Suppressor macrophage treated with lipopolysaccharide for 4 hours (primary cell): ENCODE data around the gene TUBA1B.
"Not testable (repeated sequence)": the region's sequence is repeated elsewhere in the genome, so short reads cannot be mapped to it uniquely, and the experiment has no call there.

Experiments
- DNase-seq: peaks from one replicate; pipeline ENCODE4 v3.0.0-alpha.2; 2020

The TUBA1B gene

DNA sequence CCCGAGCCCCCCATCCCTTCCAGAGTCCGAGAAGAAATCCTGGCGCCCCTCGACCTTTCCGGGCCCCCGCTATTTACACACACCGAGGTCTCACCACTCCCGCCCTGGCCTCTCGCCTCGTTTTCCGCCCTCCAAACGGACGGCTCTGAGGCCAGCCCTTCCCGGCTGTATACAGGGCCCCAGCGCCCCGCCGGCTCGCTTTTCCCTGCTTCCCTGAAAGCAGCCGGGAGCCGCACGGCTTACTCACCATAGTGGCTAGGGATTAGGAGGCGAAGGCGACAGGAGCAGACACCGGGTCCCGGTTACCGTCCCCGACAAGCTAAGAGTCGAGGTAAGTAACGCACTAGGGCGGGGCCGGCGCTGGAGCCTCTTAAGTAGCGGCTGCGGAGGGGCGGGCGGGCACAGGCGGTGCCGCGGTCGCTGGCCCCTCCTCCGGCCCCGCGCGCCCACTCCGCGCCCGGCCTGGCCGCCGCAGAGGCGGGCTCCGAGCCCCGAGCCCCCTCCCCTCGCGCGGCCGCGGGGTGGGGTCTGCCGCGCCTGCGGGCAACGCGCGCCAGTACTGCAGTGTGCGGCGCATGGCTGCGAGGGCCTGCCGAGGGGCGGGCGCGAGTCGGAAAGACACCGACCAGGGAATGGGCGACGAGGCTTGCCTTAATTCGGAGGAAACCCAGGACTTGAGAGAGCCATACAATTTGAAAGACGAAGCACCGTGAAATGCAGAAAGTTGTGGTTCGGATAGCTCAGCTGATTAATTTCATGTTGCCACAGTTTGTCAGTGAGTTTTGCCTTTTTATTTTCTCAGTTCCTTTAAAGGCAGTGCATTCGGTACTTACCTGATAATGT is at the start of gene TUBA1B:
Gene TUBA1B, minus strand, starts transcription at position 345 of the 843 bp plus-strand sequence. Its CDS starts 95 bp downstream, at position 250.
- peak; percentile 95 for DNase-seq

DNA sequence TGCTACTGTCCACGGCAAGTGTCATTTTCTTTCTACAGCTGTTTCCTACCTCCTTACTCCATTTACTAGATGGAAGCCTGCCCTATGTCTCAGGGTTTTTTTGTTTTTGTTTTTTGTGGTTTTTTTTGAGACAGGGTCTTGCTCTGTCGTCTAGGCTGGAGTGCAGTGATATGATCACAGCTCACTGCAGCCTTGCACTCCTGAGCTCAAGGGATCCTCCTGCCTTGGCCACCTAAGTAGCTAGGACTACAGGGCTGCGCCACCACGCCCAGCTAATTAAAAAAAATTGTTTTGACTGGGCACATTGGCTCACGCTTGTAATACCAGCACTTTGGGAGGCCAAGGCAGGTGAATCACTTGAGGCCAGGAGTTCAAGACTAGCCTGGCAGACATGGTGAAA is 43.0 kb upstream of the TUBA1B start:
- no peak for DNase-seq

DNA sequence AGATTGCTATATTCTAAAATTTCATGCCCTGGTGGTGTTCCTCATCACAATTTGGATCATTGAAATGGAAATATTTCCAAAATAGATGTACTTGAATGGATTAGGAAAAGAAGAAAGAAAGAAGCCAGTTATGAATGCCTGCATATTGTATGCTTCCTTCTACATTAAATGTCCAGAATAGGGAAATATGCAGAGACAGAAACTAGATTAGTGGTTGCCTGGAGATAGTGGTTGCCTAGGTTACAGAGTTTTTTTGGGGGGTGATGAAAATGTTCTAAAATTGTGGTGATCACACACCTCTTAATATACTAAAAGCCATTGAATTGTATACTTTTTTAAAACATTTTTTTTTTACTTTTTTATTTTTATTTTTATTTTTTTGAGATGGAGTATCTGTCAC is 39.7 kb upstream of the TUBA1B start:
- DNase-seq = no peak

DNA sequence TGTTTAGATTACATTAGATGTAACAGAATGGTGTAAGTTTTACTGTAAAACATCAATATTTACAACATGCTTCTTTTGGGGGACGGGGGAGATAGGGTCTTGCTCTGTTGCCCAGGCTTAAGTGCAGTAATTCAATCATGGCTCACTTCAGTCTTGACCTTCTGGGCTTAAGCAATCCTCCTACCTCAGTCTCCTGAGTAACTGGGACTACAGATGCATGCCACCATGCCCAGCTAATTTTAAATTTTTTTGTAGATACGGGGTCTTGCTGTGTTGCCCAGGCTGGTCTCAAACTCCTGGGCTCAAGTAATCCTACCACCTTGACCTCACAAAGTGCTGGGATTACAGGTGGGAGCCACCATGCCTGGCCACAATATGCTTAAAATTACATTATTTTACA is 33.9 kb upstream of the TUBA1B start:
- DNase-seq = no peak

GRCh38 chr12:49161901-49162300 is 30.7 kb upstream of the TUBA1B start:
- DNase-seq = not testable (repeated sequence)

- peak; percentile 67 for DNase-seq
These were observed 30.0 kb upstream of the TUBA1B start for GRCh38 chr12:49161092-49161795.

DNA sequence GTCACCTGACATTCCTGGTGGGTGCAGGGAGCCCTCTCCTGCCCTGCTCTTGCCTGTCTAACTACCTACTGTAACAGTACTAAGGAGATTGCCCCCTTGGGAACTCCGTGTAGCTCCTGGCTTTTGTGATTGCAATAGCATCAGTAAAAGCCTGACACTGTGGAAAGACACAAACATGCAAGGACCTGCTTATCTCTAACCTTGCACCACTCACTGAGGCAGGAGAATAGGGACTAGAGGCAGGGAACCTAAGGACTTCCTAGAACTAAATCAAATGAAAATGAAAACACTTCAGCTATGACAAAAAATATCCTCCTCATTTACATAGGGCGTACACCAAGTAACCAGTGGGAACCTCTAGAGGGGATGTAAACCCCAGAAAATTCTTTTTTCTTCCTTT is 29.2 kb upstream of the TUBA1B start:
- no peak for DNase-seq

GRCh38 chr12:49154221-49154620 is 23.0 kb upstream of the TUBA1B start:
- DNase-seq = no peak

GRCh38 chr12:49147384-49147783 is 16.2 kb upstream of the TUBA1B start:
- no peak for DNase-seq

- DNase-seq = no peak
These were observed 15.2 kb upstream of the TUBA1B start for GRCh38 chr12:49146406-49146805.

DNA sequence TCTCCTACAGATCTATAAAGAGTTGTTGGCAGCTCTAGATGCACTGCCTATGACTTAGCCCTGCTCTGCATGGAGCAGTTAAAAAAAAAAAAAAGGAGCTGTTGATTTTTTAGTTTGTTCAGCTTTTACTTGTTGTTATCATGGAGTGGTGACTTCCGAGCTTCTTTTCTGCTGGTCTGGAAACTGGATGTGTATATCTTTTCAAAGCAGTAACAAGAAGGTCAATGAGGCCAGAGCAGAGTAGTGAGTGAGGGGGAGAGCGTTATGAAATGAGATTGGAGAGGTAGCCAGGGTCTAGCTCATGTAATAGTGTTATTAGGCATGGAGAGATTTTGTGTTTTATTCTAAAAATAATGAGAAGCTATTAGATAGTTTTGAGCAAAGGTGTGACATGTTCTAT is 13.2 kb upstream of the TUBA1B start:
- DNase-seq = no peak

- DNase-seq = no peak
These were observed 7.8 kb upstream of the TUBA1B start for GRCh38 chr12:49138999-49139398.

DNA sequence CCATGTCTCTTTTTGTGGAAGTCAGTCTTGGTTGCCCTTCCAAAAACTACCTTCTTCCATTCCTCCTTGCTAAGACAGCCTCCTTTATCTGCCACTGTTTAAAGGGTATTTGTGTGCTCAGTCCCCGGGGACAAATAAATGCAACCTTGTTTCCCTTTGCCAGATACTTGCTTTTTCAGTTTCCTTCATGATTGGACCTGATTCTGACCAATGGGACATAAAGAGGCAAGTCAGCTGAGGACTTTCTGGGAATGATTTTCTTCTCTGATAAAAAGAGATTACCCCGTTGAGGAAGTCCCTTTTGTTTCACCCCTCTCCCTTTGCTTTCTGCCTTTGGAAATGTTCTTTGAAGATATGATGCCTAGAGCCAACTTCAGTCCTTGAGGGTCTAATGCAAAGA is 7.4 kb upstream of the TUBA1B start:
- DNase-seq = no peak

GRCh38 chr12:49137476-49137875 is 6.3 kb upstream of the TUBA1B start:
- DNase-seq = no peak

GRCh38 chr12:49136997-49137396 is 5.8 kb upstream of the TUBA1B start:
- DNase-seq = not testable (repeated sequence)

DNA sequence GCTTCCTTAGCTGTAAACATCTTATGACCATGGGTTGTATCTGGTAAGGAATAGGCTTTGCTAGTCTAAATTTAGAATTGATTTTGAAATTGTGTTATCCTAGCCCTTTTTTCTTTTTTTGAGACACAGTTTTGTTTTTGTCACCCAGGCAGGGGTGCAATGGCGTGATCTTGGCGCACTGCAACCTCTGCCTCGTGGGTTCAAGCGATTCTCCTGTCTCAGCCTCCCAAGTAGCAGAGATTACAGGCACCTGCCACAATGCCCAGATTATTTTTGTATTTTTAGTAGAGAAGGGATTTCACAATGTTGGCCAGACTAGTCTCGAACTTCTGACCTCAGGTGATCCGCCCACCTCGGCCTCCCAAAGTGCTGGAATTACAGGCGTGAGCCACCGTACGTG is 2.4 kb upstream of the TUBA1B start:
- DNase-seq = no peak

GRCh38 chr12:49133014-49133413 is 1.8 kb upstream of the TUBA1B start:
- no peak for DNase-seq

DNA sequence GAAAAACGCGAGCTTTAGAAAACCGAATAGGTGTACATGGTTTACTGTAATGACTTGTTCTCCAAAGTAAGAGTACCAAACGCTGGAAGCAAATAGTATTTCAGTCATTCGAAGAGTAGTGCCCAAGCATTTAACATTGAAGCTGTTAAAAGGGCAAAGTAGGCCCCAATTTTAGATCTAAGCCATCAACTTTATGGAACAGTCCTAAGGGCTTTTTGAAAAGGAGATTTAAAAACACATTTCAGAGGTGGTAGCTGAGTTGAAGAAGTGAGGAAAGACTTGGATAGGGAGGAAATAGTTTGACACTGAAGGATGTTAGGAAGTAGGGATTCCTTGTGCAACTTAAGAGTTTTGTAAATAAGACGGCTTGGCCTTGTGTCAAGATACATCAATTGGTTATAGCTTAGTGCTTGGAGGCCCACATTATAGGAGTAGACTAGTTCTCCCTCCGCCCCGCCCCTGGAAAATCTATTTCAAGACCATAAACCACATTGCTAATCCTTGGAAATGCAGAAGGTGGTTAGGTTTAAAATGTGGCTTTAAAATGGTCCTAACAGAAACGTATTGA is 783 bp upstream of the TUBA1B start:
- peak; percentile 28 for DNase-seq

GRCh38 chr12:49130151-49131050 is 794 bp downstream of the TUBA1B start:
- DNase-seq = peak; percentile 99

- no peak for DNase-seq
These were observed 1.7 kb downstream of the TUBA1B start for GRCh38 chr12:49129332-49130150.

- DNase-seq = not testable (repeated sequence)
These were observed 3.2 kb downstream of the TUBA1B start for GRCh38 chr12:49127971-49128370.
